ENCODE results near the gene NHLRC4. TPM values are rescaled to one million over a fixed set of nuclear protein-coding genes. Genes with fewer than 3 reads are reported as not detected.
A peak's percentile ranks its signal among the peaks of the same experiment; 100 is the strongest.

NHLRC4 gene
- total and polyA plus RNA-seq, 2 of the 13 experiments (the other 11 are each of a cell fraction or from before 2014, with no cell fraction given) = 0.40 to 0.59 TPM

GRCh38 chr16:558298-559020 is 8.3 kb upstream of the NHLRC4 start (continued):
- TF ChIP-seq CAMTA2 (CRISPR knock-in tag; IDR thresholded peaks at IDR 0.05; ENCODE audit: borderline replicate concordance) (no peak), SP1 (IDR thresholded peaks at IDR 0.05) (no peak), SP1 (CRISPR knock-in tag; IDR thresholded peaks at IDR 0.05) (no peak), ZNF230 (CRISPR knock-in tag; IDR thresholded peaks at IDR 0.05) (no peak), SCMH1 (CRISPR knock-in tag; IDR thresholded peaks at IDR 0.05; ENCODE audit: borderline replicate concordance) (no peak), FOXK1 (CRISPR knock-in tag; IDR thresholded peaks at IDR 0.05; ENCODE audit: borderline replicate concordance, low read depth) (peak; percentile 60; the same call in 1 of the 2 replicates), ZNF660 (CRISPR knock-in tag; IDR thresholded peaks at IDR 0.05; ENCODE audit: borderline replicate concordance, low read depth) (no peak), ZBTB8A (CRISPR knock-in tag; IDR thresholded peaks at IDR 0.05; ENCODE audit: borderline replicate concordance, low read depth) (no peak), SNRNP70 (IDR thresholded peaks at IDR 0.05; ENCODE audit: low read depth, low read length) (no peak), ZNF280B (CRISPR knock-in tag; IDR thresholded peaks at IDR 0.05; ENCODE audit: borderline replicate concordance) (no peak; the same call in 1 of the 2 replicates), CBX5 (CRISPR knock-in tag; IDR thresholded peaks at IDR 0.05; ENCODE audit: borderline replicate concordance) (no peak; the same call in 1 of the 2 replicates), KDM1A (CRISPR knock-in tag; IDR thresholded peaks at IDR 0.05) (0 out of 2 replicates have a peak, but pooled peaks have one; percentile 50), ZNF704 (CRISPR knock-in tag; IDR thresholded peaks at IDR 0.05; ENCODE audit: borderline replicate concordance) (no peak), ZNF496 (CRISPR knock-in tag; IDR thresholded peaks at IDR 0.05; ENCODE audit: insufficient replicate concordance) (no peak), RNF219 (CRISPR knock-in tag; IDR thresholded peaks at IDR 0.05) (no peak), BCL6 (CRISPR knock-in tag; IDR thresholded peaks at IDR 0.05) (peak; percentile 82), PTBP1 (IDR thresholded peaks at IDR 0.05; ENCODE audit: low read depth, low read length, poor library complexity, severe bottlenecking) (peak; percentile 29), IRF2 (CRISPR knock-in tag; IDR thresholded peaks at IDR 0.05) (peak; percentile 71; the same call in 1 of the 2 replicates), ZNF280D (CRISPR knock-in tag; IDR thresholded peaks at IDR 0.05) (no peak; the same call in 1 of the 2 replicates), ZMYM4 (CRISPR knock-in tag; IDR thresholded peaks at IDR 0.05) (peak; percentile 34; the same call in 1 of the 2 replicates), KLF15 (CRISPR knock-in tag; IDR thresholded peaks at IDR 0.05; ENCODE audit: borderline replicate concordance) (no peak)
